Loucy (cell line): ENCODE measurements around the gene PACSIN3.

ENCODE experiments used
- H2AFZ ChIP-seq: fragments of 200-600 bp; sonication (generic); 2 replicates; pipeline ENCODE4 v1.6.0; 2016; ENCODE audit warnings: antibody characterized with exemption, mild to moderate bottlenecking, low read length, moderate library complexity
- H3F3A ChIP-seq: fragments of 200-600 bp; 2 replicates; pipeline ENCODE4 v1.6.0; 2016; ENCODE audit warnings: antibody characterized with exemption, low read depth, mild to moderate bottlenecking
- H3K27me3 ChIP-seq: fragments of 200-600 bp; sonication (generic); 2 replicates; pipeline ENCODE4 v1.6.1; 2014; ENCODE audit warnings: low read length, mild to moderate bottlenecking; ENCODE audit not compliant: insufficient read depth, poor library complexity, severe bottlenecking
- H3K36me3 ChIP-seq: fragments of 200-600 bp; sonication (generic); 2 replicates; pipeline ENCODE4 v1.6.1; 2016; ENCODE audit warnings: low read length; ENCODE audit not compliant: insufficient read depth
- H3K4me1 ChIP-seq: fragments of 200-600 bp; sonication (generic); 2 replicates; pipeline ENCODE4 v1.5.1; 2014; ENCODE audit warnings: low read length, mild to moderate bottlenecking; ENCODE audit not compliant: insufficient read depth, poor library complexity, severe bottlenecking
- H3K4me2 ChIP-seq: fragments of 200-600 bp; sonication (generic); 2 replicates; pipeline ENCODE4 v1.6.0; 2014; ENCODE audit warnings: antibody characterized with exemption, low read length, low read depth, mild to moderate bottlenecking; ENCODE audit not compliant: poor library complexity, severe bottlenecking
- H3K4me3 ChIP-seq: fragments of 200-600 bp; sonication (generic); 2 replicates; pipeline ENCODE4 v1.5.1; 2014; ENCODE audit warnings: low read length, mild to moderate bottlenecking, mixed read lengths; ENCODE audit not compliant: poor library complexity, severe bottlenecking
- H3K79me2 ChIP-seq: fragments of 200-600 bp; sonication (generic); 2 replicates; pipeline ENCODE4 v1.6.1; 2014; ENCODE audit warnings: low read length; ENCODE audit not compliant: insufficient read depth
- H3K9ac ChIP-seq: fragments of 200-600 bp; sonication (generic); 2 replicates; pipeline ENCODE4 v1.6.0; 2014; ENCODE audit warnings: mild to moderate bottlenecking, low read depth, low read length, moderate library complexity; ENCODE audit not compliant: poor library complexity, severe bottlenecking
- H3K9me2 ChIP-seq: fragments of 200-600 bp; sonication (generic); replicated peaks from 2 replicates; pipeline ENCODE4 v1.6.1; 2016; ENCODE audit warnings: low read depth, low read length, mixed read lengths
- H3K9me3 ChIP-seq: fragments of 200-600 bp; sonication (generic); 2 replicates; pipeline ENCODE4 v1.6.1; 2014; ENCODE audit warnings: mild to moderate bottlenecking, antibody characterized with exemption, low read length, low read depth; ENCODE audit not compliant: insufficient read depth
- H4K20me1 ChIP-seq: fragments of 200-600 bp; sonication (generic); 2 replicates; pipeline ENCODE4 v1.6.0; 2014; ENCODE audit warnings: antibody characterized with exemption, low read length, mild to moderate bottlenecking; ENCODE audit not compliant: insufficient read depth, poor library complexity, severe bottlenecking
- EZH2phosphoT487 ChIP-seq: fragments of 200-600 bp; IDR thresholded peaks from 2 replicates; pipeline ENCODE4 v1.6.1; 2018; ENCODE audit warnings: antibody characterized with exemption, mild to moderate bottlenecking, moderate library complexity, borderline replicate concordance
- TF ChIP-seq, protein P1 (sequence below): fragments of 200-600 bp; sonication (generic); conservative IDR thresholded peaks from 2 replicates; pipeline ENCODE4 v1.5.1; 2014; ENCODE audit warnings: mild to moderate bottlenecking, antibody characterized with exemption, low read length

PACSIN3 gene

GRCh38 chr11:47216121-47216798 lies 30.0 kb upstream of the PACSIN3 start:
- Histone ChIP-seq H2AFZ (no peak overlapping the region; the same call in 1 of the 2 replicates), H3K4me1 (peaks cover 21% of the 10 kb centered on the region), H3K9me3 (no peaks in the 10 kb centered on the region), H3K4me3 (peak overlapping the region; percentile 81), H3K36me3 (no peaks in the 10 kb centered on the region), H3K4me2 (peak overlapping the region; percentile 96), H3K9me2 (no peaks in the 10 kb centered on the region), H3F3A (no peaks in the 10 kb centered on the region), H4K20me1 (peaks cover 19% of the 10 kb centered on the region), H3K27me3 (no peaks in the 10 kb centered on the region), H3K79me2 (peaks cover 49% of the 10 kb centered on the region), H3K9ac (peak overlapping the region; percentile 100)
- no peak for TF ChIP-seq EZH2phosphoT487
- TF ChIP-seq, protein P1, sequence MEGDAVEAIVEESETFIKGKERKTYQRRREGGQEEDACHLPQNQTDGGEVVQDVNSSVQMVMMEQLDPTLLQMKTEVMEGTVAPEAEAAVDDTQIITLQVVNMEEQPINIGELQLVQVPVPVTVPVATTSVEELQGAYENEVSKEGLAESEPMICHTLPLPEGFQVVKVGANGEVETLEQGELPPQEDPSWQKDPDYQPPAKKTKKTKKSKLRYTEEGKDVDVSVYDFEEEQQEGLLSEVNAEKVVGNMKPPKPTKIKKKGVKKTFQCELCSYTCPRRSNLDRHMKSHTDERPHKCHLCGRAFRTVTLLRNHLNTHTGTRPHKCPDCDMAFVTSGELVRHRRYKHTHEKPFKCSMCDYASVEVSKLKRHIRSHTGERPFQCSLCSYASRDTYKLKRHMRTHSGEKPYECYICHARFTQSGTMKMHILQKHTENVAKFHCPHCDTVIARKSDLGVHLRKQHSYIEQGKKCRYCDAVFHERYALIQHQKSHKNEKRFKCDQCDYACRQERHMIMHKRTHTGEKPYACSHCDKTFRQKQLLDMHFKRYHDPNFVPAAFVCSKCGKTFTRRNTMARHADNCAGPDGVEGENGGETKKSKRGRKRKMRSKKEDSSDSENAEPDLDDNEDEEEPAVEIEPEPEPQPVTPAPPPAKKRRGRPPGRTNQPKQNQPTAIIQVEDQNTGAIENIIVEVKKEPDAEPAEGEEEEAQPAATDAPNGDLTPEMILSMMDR: peak; percentile 36

DNA sequence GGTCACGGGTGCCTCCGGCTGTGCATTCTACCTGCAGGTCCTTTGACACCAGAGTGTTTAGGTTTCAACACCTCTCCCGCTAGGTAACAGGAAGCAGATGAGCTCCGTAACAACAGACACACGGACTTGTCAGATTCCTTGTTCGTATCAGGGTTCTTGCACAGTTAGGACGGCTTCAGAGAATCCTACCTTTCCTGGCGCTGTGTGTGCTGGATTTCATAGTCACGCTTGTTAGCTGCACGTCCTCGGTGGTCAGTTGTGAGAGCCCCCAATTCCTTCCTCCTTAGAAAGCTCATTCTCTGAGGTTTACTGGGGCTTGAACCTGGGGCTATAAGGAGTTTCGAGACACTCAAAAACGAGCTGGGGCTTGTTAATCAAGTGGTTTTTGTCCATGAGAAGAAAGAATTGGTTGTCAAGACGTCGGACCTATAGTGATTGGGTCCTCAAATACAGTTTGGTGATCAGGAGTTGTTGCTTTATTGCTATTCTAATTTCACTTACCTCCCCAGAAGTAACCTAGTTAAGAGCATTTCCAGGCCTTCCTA lies 29.2 kb upstream of the PACSIN3 start:
- Histone ChIP-seq H3K4me1 (peaks cover 21% of the 10 kb centered on the region), H3F3A (no peaks in the 10 kb centered on the region), H3K4me2 (peak overlapping the region; percentile 96), H2AFZ (peak overlapping the region; percentile 53; the same call in 1 of the 2 replicates), H3K36me3 (no peaks in the 10 kb centered on the region), H3K9me3 (no peaks in the 10 kb centered on the region), H3K79me2 (peaks cover 48% of the 10 kb centered on the region), H3K9me2 (no peaks in the 10 kb centered on the region), H3K9ac (peak overlapping the region; percentile 100), H3K4me3 (peak overlapping the region; percentile 81), H4K20me1 (peaks cover 19% of the 10 kb centered on the region), H3K27me3 (no peaks in the 10 kb centered on the region)
- TF ChIP-seq EZH2phosphoT487: no peak
- TF ChIP-seq, protein P1: no peak

DNA sequence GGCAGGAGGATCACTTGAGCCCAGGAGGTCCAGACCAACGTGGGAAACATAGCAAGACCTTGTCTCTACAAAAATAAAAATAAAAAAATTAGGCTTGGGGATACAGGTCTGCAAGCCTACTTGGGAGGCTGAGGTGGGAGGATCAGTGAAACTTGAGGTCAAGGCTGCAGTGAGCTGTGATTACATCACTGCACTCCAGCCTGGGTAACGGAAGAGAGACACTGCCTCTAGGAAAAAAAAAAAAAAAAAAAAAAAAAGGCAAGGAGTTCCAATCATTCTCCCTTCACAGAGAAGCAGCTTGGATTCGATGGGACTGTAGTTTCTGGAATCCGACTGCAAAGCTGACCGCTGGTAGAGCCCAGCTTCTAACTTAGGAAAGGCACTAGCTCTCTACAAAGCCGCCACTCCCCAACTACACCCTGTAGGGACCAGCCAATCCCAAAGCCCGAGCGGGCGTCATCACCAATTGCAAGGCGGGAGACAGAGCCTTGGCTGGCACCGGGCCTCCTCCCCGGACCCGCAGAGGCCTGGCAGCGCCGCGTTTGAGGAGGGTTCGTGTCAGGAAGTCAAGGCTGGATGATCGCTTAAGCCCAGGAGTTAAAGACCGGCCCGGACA lies 27.8 kb upstream of the PACSIN3 start:
- Histone ChIP-seq H3K4me1 (peaks cover 21% of the 10 kb centered on the region), H3K79me2 (peaks cover 37% of the 10 kb centered on the region), H3K4me3 (peak overlapping the region; percentile 81), H3K9me3 (no peaks in the 10 kb centered on the region), H3K9ac (peak overlapping the region; percentile 100), H3K4me2 (peak overlapping the region; percentile 78), H2AFZ (peak overlapping the region; percentile 97), H3F3A (no peaks in the 10 kb centered on the region), H4K20me1 (peaks cover 19% of the 10 kb centered on the region), H3K36me3 (no peaks in the 10 kb centered on the region), H3K27me3 (no peaks in the 10 kb centered on the region), H3K9me2 (no peaks in the 10 kb centered on the region)
- TF ChIP-seq, protein P1: no peak
- TF ChIP-seq EZH2phosphoT487: no peak
